Endothelial cell of umbilical vein (primary cell): Measurements from ENCODE around the gene DIP2A. TPM values are rescaled to one million over a fixed set of nuclear protein-coding genes. Genes with fewer than 3 reads are reported as not detected.

Experiments used
- BruUV-seq: library from RNA; stranded (reverse); fragments of 400-500 nt; replicated peaks from 2 replicates; lab custom pipeline; 2021; lab: Mats Ljungman, UMichigan
- CTCF ChIA-PET: fragments of 300-600, 350-600 bp; sonication (Branson Sonifier 250); formaldehyde crosslinking; loops from one replicate; lab custom pipeline; 2021; ENCODE audit warnings: antibody characterized with exemption, inconsistent platforms; lab: Charles Lee
- POLR2A ChIA-PET: fragments of 300-600, 350-600 bp; sonication (Branson Sonifier 250); formaldehyde crosslinking; loops from one replicate; lab custom pipeline; 2021; ENCODE audit warnings: antibody characterized with exemption, inconsistent platforms; lab: Charles Lee
- DNase-seq: peaks from one replicate; pipeline ENCODE4 v3.0.0-alpha.2; 2011; ENCODE audit warnings: low read depth, low spot score
- FAIRE-seq: peaks from 2 replicates; lab custom pipeline; 2011; peaks lifted over from hg19 to GRCh38; lab: Jason Lieb, UNC
- H2AFZ ChIP-seq: 2 replicates; pipeline ENCODE4 v1.6.0; 2012; ENCODE audit warnings: low read depth, low read length, control low read depth, inconsistent platforms
- H3K27ac ChIP-seq: 2 replicates; pipeline ENCODE4 v1.5.1; 2011; ENCODE audit warnings: low read depth, mild to moderate bottlenecking, control low read depth, low read length, moderate library complexity; ENCODE audit not compliant: insufficient read depth
- H3K27me3 ChIP-seq, 2 experiments: 2 replicates each; pipeline versions ENCODE4 v1.6.0 to v1.6.1; 2011; ENCODE audit warnings: low read length in 2 of 2, mixed read lengths in 1 of 2; ENCODE audit not compliant: control insufficient read depth in 2 of 2, insufficient read depth in 2 of 2
- H3K36me3 ChIP-seq, 2 experiments: 2 replicates in 1 of 2; 3 replicates in 1 of 2; pipeline ENCODE4 v1.5.1; 2011; ENCODE audit warnings: low read length in 2 of 2, mild to moderate bottlenecking in 1 of 2, moderate library complexity in 1 of 2; ENCODE audit not compliant: control insufficient read depth in 2 of 2, insufficient read depth in 2 of 2; ENCODE audit errors: extremely low read depth in 1 of 2
- H3K4me1 ChIP-seq: 3 replicates; pipeline ENCODE4 v1.5.1; 2011; ENCODE audit warnings: mild to moderate bottlenecking, low read length; ENCODE audit not compliant: control insufficient read depth, insufficient read depth; ENCODE audit errors: extremely low read depth
- H3K4me2 ChIP-seq: 2 replicates; pipeline ENCODE4 v1.6.1; 2011; ENCODE audit warnings: low read length, control low read depth, mixed read lengths; ENCODE audit not compliant: insufficient read depth
- H3K4me3 ChIP-seq, 3 experiments: fragments of 200-600 bp in 1 of 3; sonication (generic), shearing (Covaris generic) in 1 of 3; replicated peaks in 1 of 3; 2 replicates each; pipeline ENCODE4 v1.5.1; 2011 to 2016; ENCODE audit warnings: control low read depth in 3 of 3, low read length in 3 of 3, mild to moderate bottlenecking in 2 of 3, inconsistent platforms in 1 of 3, low read depth in 1 of 3, moderate library complexity in 1 of 3; ENCODE audit not compliant: insufficient read depth in 1 of 3
- H3K79me2 ChIP-seq: 2 replicates; pipeline ENCODE4 v1.6.0; 2012; ENCODE audit warnings: low read length, inconsistent platforms; ENCODE audit not compliant: control insufficient read depth, insufficient read depth
- H3K9ac ChIP-seq: replicated peaks from 2 replicates; pipeline ENCODE3; 2011; ENCODE audit warnings: low read length, control low read depth; ENCODE audit not compliant: insufficient read depth; ENCODE audit errors: extremely low read depth
- H3K9me1 ChIP-seq: replicated peaks from 3 replicates; pipeline ENCODE4 v1.6.0; 2011; ENCODE audit warnings: mild to moderate bottlenecking, low read length; ENCODE audit not compliant: control insufficient read depth, insufficient read depth; ENCODE audit errors: extremely low read depth
- H3K9me3 ChIP-seq: replicated peaks from 2 replicates; pipeline ENCODE4 v1.5.1; 2012; ENCODE audit warnings: low read length, inconsistent platforms; ENCODE audit not compliant: control insufficient read depth, insufficient read depth
- H4K20me1 ChIP-seq: replicated peaks from 2 replicates; pipeline ENCODE3; 2011; ENCODE audit warnings: mild to moderate bottlenecking, low read length; ENCODE audit not compliant: control insufficient read depth, insufficient read depth; ENCODE audit errors: extremely low read depth
- CTCF ChIP-seq, 2 donors: IDR thresholded peaks; 1 replicate in 1 of 2; 2 replicates in 1 of 2; pipeline ENCODE4 v1.5.1; 2011; ENCODE audit warnings: low read length in 2 of 2, mild to moderate bottlenecking in 2 of 2, moderate library complexity in 2 of 2, control low read depth in 1 of 2, inconsistent platforms in 1 of 2, low read depth in 1 of 2; ENCODE audit not compliant: insufficient read depth in 1 of 2; ENCODE audit errors: extremely low read depth in 1 of 2
- FOS ChIP-seq: IDR thresholded peaks from 2 replicates; pipeline ENCODE4 v1.6.1; 2011; ENCODE audit warnings: mild to moderate bottlenecking, low read length, moderate library complexity, borderline replicate concordance; ENCODE audit not compliant: insufficient read depth
- GATA2 ChIP-seq: IDR thresholded peaks from 2 replicates; pipeline ENCODE4 v1.7.0; 2011; ENCODE audit warnings: low read depth, mild to moderate bottlenecking, moderate library complexity, mixed read lengths, low read length; ENCODE audit not compliant: insufficient read length, insufficient read depth
- JUN ChIP-seq: IDR thresholded peaks from 2 replicates; pipeline ENCODE4 v1.6.1; 2011; ENCODE audit warnings: borderline replicate concordance, low read depth; ENCODE audit not compliant: insufficient read length, insufficient read depth
- MAX ChIP-seq: IDR thresholded peaks from 2 replicates; pipeline ENCODE4 v1.6.1; 2011; ENCODE audit not compliant: insufficient read depth, insufficient read length
- MYC ChIP-seq: IDR thresholded peaks from one replicate; pipeline ENCODE4 v1.6.1; 2011; ENCODE audit warnings: mild to moderate bottlenecking, low read depth, low read length
- POLR2A ChIP-seq: IDR thresholded peaks from 2 replicates; pipeline ENCODE4 v1.6.1; 2012; ENCODE audit warnings: low read depth, mild to moderate bottlenecking, control low read depth, low read length
- POLR2AphosphoS5 ChIP-seq: IDR thresholded peaks from 2 replicates; pipeline ENCODE4 v1.6.1; 2012; ENCODE audit warnings: low read depth, mild to moderate bottlenecking, control low read depth, low read length, moderate library complexity; ENCODE audit not compliant: insufficient read depth
- dilution Hi-C: fragments of 300-500 bp; cut with MboI; formaldehyde crosslinking; loops from one replicate; pipeline ENCODE4 v1.15.0; 2019; ENCODE audit warnings: low sequenced_read_pairs; ENCODE audit not compliant: extremely low pct_ligation_motif_present
- intact Hi-C: fragments of 100-400 bp; cut with micrococcal nuclease; formaldehyde crosslinking; loops from one replicate; pipeline ENCODE4 v1.10.0; 2022
- polyA plus RNA-seq, 4 experiments: library from polyadenylated mRNA; depleted of rRNA in 3 of 4; stranded (reverse) in 3 of 4; unstranded in 1 of 4; fragments of >200 nt; gene quantifications; 2 replicates each; pipeline versions ENCODE4 v1.2.1 to v1.2.3, GENCODE V29; 2011 to 2012; ENCODE audit warnings: missing spikeins in 1 of 4
- total RNA-seq: library from RNA; stranded (reverse); gene quantifications from 2 replicates; pipeline ENCODE4 v1.2.3, GENCODE V29; 2021

DIP2A gene
- total and polyA plus RNA-seq, 2 donors (not counting 3 experiments of a cell fraction or from before 2014, with no cell fraction given), result 34.5 to 62.1 TPM

- no peak for FAIRE-seq
- no peaks in the 10 kb centered on the region for H3K79me2 ChIP-seq
- H2AFZ ChIP-seq, result no peak overlapping the region
- CTCF ChIA-PET, result interaction anchor here (2.2 kb wide), 1 partner anchor 81 kb away, joined by 14 read pairs; no protein-coding TSS in a partner anchor
- intact Hi-C loops (no loop called here), dilution Hi-C loops (no loop called here)
- no peaks in the 10 kb centered on the region for H4K20me1 ChIP-seq
- no peak overlapping the region for H3K9ac ChIP-seq
- H3K36me3 ChIP-seq, result peaks cover 8 to 61% of the 10 kb centered on the region in 2 experiments
- POLR2A ChIA-PET, result no interaction called here
- BruUV-seq, result no TSS peak
- TF ChIP-seq POLR2A (no peak), GATA2 (no peak), MYC (no peak), POLR2AphosphoS5 (no peak), JUN (no peak), FOS (no peak)
- no peaks in the 10 kb centered on the region for H3K9me1 ChIP-seq
- H3K4me2 ChIP-seq, result no peak overlapping the region
- no peaks in the 10 kb centered on the region for H3K27me3 ChIP-seq
- no peaks in the 10 kb centered on the region for H3K9me3 ChIP-seq
- H3K4me3 ChIP-seq, result no peak overlapping the region
- DNase-seq, result no peak
- peaks cover 7% of the 10 kb centered on the region for H3K4me1 ChIP-seq
- H3K27ac ChIP-seq, result no peak overlapping the region
These were observed 99.3 kb downstream of the DIP2A start for GRCh38 chr21:46557919-46558392.

GRCh38 chr21:46559291-46559983 is 100.7 kb downstream of the DIP2A start:
- Histone ChIP-seq H3K4me2 (no peak overlapping the region), H3K4me1 (peaks cover 7% of the 10 kb centered on the region), H3K27ac (no peak overlapping the region), H3K27me3 (no peaks in the 10 kb centered on the region), H3K9ac (no peak overlapping the region), H3K79me2 (no peaks in the 10 kb centered on the region), H3K9me3 (no peaks in the 10 kb centered on the region), H3K9me1 (no peaks in the 10 kb centered on the region), H3K36me3 (peaks cover 2 to 62% of the 10 kb centered on the region in 2 experiments), H4K20me1 (no peaks in the 10 kb centered on the region), H2AFZ (no peak overlapping the region), H3K4me3 (no peak overlapping the region)
- CTCF ChIA-PET, result interaction anchor here (0.7 to 2.2 kb wide), 3 partner anchors 9 to 323 kb away, joined by 3 to 14 read pairs (median 4); no protein-coding TSS in a partner anchor
- POLR2A ChIA-PET, result interaction anchor here (0.7 kb wide), 1 partner anchor 43 kb away, joined by 6 read pairs; no protein-coding TSS in a partner anchor
- no TSS peak for BruUV-seq
- dilution Hi-C loops, result no loop called here
- TF ChIP-seq POLR2AphosphoS5 (no peak), MAX (no peak), CTCF (IDR thresholded peaks at IDR 0.05; ENCODE audit: extremely low read depth in 1 of 2, insufficient read depth in 1 of 2, low read depth in 1 of 2, low read length in 2 of 2) (no peak)
- DNase-seq, result peak; percentile 58
- peak; percentile 60 for FAIRE-seq
- intact Hi-C loops, result no loop called here
